ENCODE data around the gene RPEL1.
A peak's percentile ranks its signal among the peaks of the same experiment; 100 is the strongest.

The RPEL1 gene

DNA sequence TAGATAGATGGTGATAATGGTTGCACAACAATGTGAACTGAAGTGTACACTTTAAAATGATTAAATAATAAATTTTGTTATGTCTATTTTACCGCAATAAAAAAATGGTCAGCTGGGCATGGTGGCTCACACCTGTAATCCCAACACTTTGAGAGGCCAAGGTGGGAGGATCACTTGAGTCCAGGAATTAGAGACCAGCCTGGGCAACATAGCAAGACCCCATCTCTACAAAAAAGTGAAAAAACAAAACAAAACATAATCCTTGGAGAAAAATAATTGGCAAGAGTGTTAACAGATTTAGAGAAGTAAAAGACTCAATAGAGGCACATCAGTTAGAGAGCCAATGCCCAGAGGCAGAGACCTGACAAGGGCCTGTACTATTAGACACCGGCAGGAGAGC, 9.9 kb upstream of the RPEL1 start:
- no peak for TF ChIP-seq CTCF (IDR thresholded peaks at IDR 0.05; ENCODE audit: borderline replicate concordance, control extremely low read depth, extremely low read depth, insufficient read depth, missing control alignments)
- in situ Hi-C loops (cut with MboI; ENCODE audit: low sequenced_read_pairs, unreplicated experiment): loop anchor here (10.0 kb wide), 1 partner anchor 321 kb away; the partner anchor contains the start of gene CNNM2
- no peak for DNase-seq (ENCODE audit: low spot score)

DNA sequence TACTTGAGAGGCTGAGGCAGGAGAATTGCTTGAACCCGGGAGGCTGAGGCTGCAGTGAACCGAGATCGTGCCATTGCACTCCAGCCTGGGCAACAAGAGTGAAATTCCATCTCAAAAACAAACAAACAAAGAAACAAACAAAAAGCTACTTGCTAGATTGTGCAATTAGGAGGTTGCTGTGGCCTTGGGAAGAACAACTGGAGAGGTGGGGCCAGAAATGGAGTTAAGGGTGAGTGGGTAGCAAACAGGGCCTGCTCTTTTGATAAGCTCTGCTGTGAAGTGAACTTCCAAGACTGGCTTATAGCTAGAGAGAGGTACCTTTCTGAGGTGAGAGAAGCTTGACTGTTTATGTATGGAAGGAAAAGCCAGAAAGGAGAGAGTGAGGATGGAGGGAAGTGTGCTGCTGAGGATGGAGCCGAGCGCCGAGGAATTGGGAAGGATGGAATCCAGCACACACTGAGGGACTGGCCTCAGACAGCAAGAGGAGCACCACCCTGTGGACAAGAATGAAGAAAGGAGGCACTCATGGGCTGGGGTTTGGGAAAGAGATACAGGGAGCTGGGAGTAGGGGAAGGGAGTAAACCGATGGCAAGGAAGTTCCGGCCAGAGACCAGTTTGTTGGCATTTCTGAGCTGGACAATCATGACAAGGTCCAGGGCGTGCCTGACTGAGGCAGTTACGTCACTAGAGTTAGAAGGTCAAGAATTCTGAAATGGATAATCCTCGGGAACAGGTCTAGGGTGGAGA, 7.0 kb upstream of the RPEL1 start:
- no peak for DNase-seq (ENCODE audit: low spot score)
- peak; percentile 8 for TF ChIP-seq CTCF (IDR thresholded peaks at IDR 0.05; ENCODE audit: borderline replicate concordance, control extremely low read depth, extremely low read depth, insufficient read depth, missing control alignments)
- in situ Hi-C loops (cut with MboI; ENCODE audit: low sequenced_read_pairs, unreplicated experiment): loop anchor here (10.0 kb wide), 1 partner anchor 324 kb away; the partner anchor contains the start of gene CNNM2

DNA sequence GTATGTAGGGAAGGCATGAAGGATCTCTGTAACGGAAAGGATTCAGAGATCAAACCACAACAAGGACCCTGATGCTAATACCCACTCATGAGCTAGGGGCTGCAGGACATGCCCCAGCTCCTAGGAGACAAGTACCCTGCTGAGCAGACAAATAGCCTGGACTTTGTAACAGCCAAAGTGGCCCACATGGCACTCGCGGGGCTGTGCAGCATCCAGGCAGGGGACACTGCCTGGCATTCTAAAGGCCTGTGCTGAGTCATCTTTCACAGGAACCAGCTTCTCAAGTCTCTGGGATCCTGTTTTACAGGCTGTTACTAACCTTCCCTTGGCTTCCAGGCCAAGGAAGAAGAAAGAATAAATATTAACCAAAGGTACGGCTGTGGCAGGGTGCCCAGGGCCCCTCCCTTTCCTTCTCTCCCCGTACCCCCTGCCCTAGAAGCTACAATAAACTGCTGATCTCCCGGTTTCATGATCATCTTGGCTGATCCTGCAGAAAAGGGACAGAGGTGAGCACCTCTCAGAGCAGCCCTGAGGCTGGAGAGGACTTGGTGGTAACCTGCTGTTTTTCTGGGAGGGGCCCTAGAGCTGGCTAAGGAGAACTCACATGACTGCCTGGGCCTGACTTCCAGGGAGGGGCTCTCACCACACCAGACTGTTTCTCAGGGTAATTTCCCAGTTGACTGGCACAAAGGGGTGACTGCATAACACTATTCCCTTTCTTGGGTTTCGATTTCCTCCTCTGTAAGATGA, 4.2 kb upstream of the RPEL1 start:
- TF ChIP-seq CTCF (IDR thresholded peaks at IDR 0.05; ENCODE audit: borderline replicate concordance, control extremely low read depth, extremely low read depth, insufficient read depth, missing control alignments): no peak
- in situ Hi-C loops (cut with MboI; ENCODE audit: low sequenced_read_pairs, unreplicated experiment): no loop called here
- no peak for DNase-seq (ENCODE audit: low spot score)

DNA sequence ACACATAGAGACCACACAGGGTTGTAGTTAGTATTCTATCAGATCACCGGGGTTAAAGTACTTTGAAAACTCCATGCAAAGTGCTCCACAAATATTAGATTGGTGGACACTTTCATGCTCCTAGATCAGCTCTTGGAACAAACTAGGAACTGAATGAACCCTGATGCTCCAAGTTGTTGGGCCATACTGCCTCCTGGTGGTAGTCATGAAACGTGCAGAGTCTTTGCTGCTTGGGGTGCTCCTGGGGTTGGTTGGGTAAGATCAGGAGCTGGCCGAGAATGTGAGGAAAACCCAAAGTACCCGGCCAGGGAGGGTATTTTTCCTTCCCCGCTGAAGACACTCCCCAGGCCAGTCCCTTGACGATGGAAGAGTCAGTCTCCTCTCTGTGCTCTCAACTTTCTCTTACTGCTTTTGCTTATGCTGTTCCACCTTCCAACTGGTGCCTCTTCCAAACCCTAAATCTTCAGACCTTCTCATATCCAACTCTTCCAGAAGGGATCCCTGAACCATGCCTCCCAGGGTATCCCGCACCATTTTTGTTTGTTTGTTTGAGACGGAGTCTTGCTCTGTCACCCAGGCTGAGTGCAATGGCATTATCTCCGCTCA, 918 bp upstream of the RPEL1 start:
- in situ Hi-C loops (cut with MboI; ENCODE audit: low sequenced_read_pairs, unreplicated experiment): no loop called here
- peak; percentile 85 for TF ChIP-seq CTCF (IDR thresholded peaks at IDR 0.05; ENCODE audit: borderline replicate concordance, control extremely low read depth, extremely low read depth, insufficient read depth, missing control alignments)
- DNase-seq (ENCODE audit: low spot score): peak; percentile 86

DNA sequence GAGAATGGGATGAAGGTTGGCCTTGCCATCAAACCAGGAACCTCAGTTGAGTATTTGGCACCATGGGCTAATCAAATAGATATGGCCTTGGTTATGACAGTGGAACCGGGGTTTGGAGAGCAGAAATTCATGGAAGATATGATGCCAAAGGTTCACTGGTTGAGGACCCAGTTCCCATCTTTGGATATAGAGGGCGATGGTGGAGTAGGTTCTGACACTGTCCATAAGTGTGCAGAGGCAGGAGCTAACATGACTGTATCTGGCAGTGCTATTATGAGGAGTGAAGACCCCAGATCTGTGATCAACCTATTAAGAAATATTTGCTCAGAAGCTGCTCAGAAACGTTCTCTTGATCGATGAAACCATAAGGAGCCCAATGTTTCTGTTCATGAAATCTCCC, 637 bp downstream of the RPEL1 start:
- DNase-seq (ENCODE audit: low spot score): no peak
- TF ChIP-seq CTCF (IDR thresholded peaks at IDR 0.05; ENCODE audit: borderline replicate concordance, control extremely low read depth, extremely low read depth, insufficient read depth, missing control alignments): no peak
- in situ Hi-C loops (cut with MboI; ENCODE audit: low sequenced_read_pairs, unreplicated experiment): no loop called here

GRCh38 chr10:103254113-103254512, 8.4 kb downstream of the RPEL1 start:
- TF ChIP-seq CTCF (IDR thresholded peaks at IDR 0.05; ENCODE audit: borderline replicate concordance, control extremely low read depth, extremely low read depth, insufficient read depth, missing control alignments): no peak
- DNase-seq (ENCODE audit: low spot score): no peak
- in situ Hi-C loops (cut with MboI; ENCODE audit: low sequenced_read_pairs, unreplicated experiment): no loop called here
